ENCODE measurements around the gene RASGRP4.
A peak's percentile ranks its signal among the peaks of the same experiment; 100 is the strongest.
"Not testable (repeated sequence)": the region's sequence is repeated elsewhere in the genome, so short reads cannot be mapped to it uniquely, and the experiment has no call there.

RASGRP4 gene

DNA sequence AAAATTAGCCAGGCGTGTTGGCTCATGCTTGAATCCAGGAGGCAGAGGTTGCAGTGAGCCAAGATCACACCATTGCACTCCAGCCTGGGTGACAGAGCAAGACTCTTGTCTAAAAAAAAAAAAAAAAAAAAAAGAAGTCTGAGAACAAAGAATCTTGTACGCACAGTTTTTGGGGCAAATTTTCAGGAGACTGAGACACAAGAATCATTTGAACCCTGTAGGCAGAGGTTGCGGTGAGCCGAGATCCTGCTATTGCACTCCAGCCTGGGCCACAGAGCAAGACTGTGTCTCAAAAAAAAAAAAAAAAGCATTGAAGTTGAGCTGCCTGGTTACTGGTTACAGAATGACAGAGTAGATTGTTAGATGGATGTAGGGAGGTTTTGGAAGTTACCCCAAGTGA, 46.7 kb upstream of the RASGRP4 start:
- H3K14ac ChIP-seq (ENCODE audit: low read length); H4K8ac ChIP-seq (ENCODE audit: low read depth, low read length); H3K18ac ChIP-seq (ENCODE audit: low read length); H3K79me1 ChIP-seq (ENCODE audit: low read depth, low read length); H3K23ac ChIP-seq (ENCODE audit: low read depth, low read length, poor library complexity); H3K36me3 ChIP-seq (replicated peaks in 1 of 2; ENCODE audit: control insufficient read depth in 2 of 2, insufficient read depth in 2 of 2, low read length in 2 of 2); H3K4ac ChIP-seq (ENCODE audit: low read length); H3K4me1 ChIP-seq (ENCODE audit: control insufficient read depth in 2 of 2, insufficient read depth in 1 of 2, low read depth in 1 of 2, low read length in 2 of 2); H2BK15ac ChIP-seq (ENCODE audit: low read length); H3K4me3 ChIP-seq (ENCODE audit: low read length in 2 of 2); H4K91ac ChIP-seq (ENCODE audit: low read depth, low read length, poor library complexity); DNase-seq (ENCODE audit: low spot score); H2AFZ ChIP-seq (ENCODE audit: low read length); H2BK120ac ChIP-seq (ENCODE audit: low read depth, low read length); H3K9me3 ChIP-seq (replicated peaks in 1 of 2; ENCODE audit: control insufficient read depth in 2 of 2, insufficient read depth in 1 of 2, low read depth in 1 of 2, low read length in 2 of 2); H3K27ac ChIP-seq (replicated peaks; ENCODE audit: low read length); H2BK5ac ChIP-seq (ENCODE audit: low read length); H3K4me2 ChIP-seq (ENCODE audit: insufficient read depth, low read length, poor library complexity, severe bottlenecking); H3K27me3 ChIP-seq (ENCODE audit: control insufficient read depth in 3 of 3, insufficient read depth in 3 of 3, low read depth in 1 of 3, low read length in 3 of 3); H2BK12ac ChIP-seq (ENCODE audit: low read length); H3K9ac ChIP-seq (ENCODE audit: low read depth, low read length, poor library complexity): not testable (repeated sequence)
- H2AK5ac ChIP-seq (ENCODE audit: low read depth, low read length) = peak overlapping the region; percentile 81
- no CpG with 5 or more reads among the region's 4 CpGs for WGBS, 2 donors (ENCODE audit: extremely low coverage in 2 of 2, insufficient read length in 2 of 2, insufficient replicate concordance in 1 of 2)

DNA sequence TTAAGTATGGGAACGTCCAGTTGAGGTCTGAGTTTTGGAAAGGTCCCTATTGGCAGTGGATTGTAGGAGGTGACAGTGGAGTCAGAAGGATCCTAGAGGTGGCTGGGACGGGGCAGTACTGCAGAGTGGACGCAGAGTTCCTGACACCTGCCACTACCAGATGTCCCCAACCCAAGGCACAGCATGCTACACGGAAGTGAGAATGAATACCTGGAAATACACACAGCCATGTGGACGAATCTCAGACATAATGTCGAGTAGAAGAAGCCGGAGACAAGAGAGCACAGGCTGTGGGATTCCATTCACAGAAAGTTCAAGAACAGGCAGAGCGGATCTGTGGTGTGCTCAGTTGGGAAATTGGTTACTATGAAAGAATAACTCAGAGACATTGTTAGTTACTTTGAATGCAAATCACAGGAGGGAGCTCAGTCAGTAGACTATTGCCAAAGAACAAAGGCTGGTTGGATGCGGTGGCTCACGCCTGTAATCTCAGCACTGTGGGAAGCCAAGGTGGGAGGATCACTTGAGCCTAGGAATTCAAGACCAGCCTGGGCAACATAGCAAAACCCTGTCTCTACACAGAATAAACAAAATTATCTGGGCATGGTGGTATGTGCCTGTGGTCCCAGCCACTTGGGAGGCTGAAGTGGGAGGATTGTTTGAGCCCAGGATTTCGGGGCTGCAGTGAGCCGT, 44.9 kb upstream of the RASGRP4 start:
- H3K36me3 ChIP-seq (replicated peaks in 1 of 2; ENCODE audit: control insufficient read depth in 2 of 2, insufficient read depth in 2 of 2, low read length in 2 of 2) = no peaks in the 10 kb centered on the region
- no peak overlapping the region for H2AFZ ChIP-seq (ENCODE audit: low read length)
- H3K9ac ChIP-seq (ENCODE audit: low read depth, low read length, poor library complexity) = no peak overlapping the region
- no peak overlapping the region for H2BK5ac ChIP-seq (ENCODE audit: low read length)
- no peak overlapping the region for H3K27ac ChIP-seq (replicated peaks; ENCODE audit: low read length)
- H4K91ac ChIP-seq (ENCODE audit: low read depth, low read length, poor library complexity) = no peak overlapping the region
- no peak overlapping the region for H2BK120ac ChIP-seq (ENCODE audit: low read depth, low read length)
- no peaks in the 10 kb centered on the region for H3K9me3 ChIP-seq (replicated peaks in 1 of 2; ENCODE audit: control insufficient read depth in 2 of 2, insufficient read depth in 1 of 2, low read depth in 1 of 2, low read length in 2 of 2)
- no peak overlapping the region for H4K8ac ChIP-seq (ENCODE audit: low read depth, low read length)
- H3K4ac ChIP-seq (ENCODE audit: low read length) = no peak overlapping the region
- no peaks in the 10 kb centered on the region for H3K79me1 ChIP-seq (ENCODE audit: low read depth, low read length)
- H3K4me1 ChIP-seq (ENCODE audit: control insufficient read depth in 2 of 2, insufficient read depth in 1 of 2, low read depth in 1 of 2, low read length in 2 of 2) = no peaks in the 10 kb centered on the region
- H2BK12ac ChIP-seq (ENCODE audit: low read length) = no peak overlapping the region
- H3K23ac ChIP-seq (ENCODE audit: low read depth, low read length, poor library complexity) = no peak overlapping the region
- no peak overlapping the region for H3K4me3 ChIP-seq (ENCODE audit: low read length in 2 of 2)
- no peak overlapping the region for H3K4me2 ChIP-seq (ENCODE audit: insufficient read depth, low read length, poor library complexity, severe bottlenecking)
- no peak overlapping the region for H3K18ac ChIP-seq (ENCODE audit: low read length)
- no peak overlapping the region for H2AK5ac ChIP-seq (ENCODE audit: low read depth, low read length)
- WGBS, 2 donors (ENCODE audit: extremely low coverage in 2 of 2, insufficient read length in 2 of 2, insufficient replicate concordance in 1 of 2) = no CpG with 5 or more reads among the region's 12 CpGs
- H2BK15ac ChIP-seq (ENCODE audit: low read length) = no peak overlapping the region
- DNase-seq (ENCODE audit: low spot score) = no peak
- peak overlapping the region; percentile 38 for H3K14ac ChIP-seq (ENCODE audit: low read length)
- peaks cover 0 to 2% (median 0%) of the 10 kb centered on the region in 3 experiments for H3K27me3 ChIP-seq (ENCODE audit: control insufficient read depth in 3 of 3, insufficient read depth in 3 of 3, low read depth in 1 of 3, low read length in 3 of 3)

DNA sequence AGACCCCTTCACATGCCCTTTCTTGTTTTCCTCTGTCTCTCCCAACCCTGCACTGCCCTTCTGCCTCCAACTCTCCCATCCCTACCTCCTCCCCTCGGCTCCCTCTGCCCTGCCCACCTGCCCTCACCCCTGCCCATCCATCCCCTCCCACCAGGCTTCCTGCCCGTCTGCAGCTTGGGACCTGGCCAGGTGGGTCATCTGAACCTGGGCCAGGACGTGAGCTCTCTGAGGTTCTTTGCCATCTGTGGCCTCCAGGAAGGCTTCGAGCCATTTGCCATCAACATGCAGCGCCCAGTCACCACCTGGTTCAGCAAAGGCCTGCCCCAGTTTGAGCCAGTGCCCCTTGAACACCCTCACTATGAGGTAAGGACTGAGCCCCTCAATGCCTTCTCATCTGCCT, 43.1 kb upstream of the RASGRP4 start:
- Histone ChIP-seq H3K36me3 (replicated peaks in 1 of 2; ENCODE audit: control insufficient read depth in 2 of 2, insufficient read depth in 2 of 2, low read length in 2 of 2) (no peaks in the 10 kb centered on the region), H2AFZ (ENCODE audit: low read length) (no peak overlapping the region), H3K4me2 (ENCODE audit: insufficient read depth, low read length, poor library complexity, severe bottlenecking) (no peak overlapping the region), H3K9me3 (replicated peaks in 1 of 2; ENCODE audit: control insufficient read depth in 2 of 2, insufficient read depth in 1 of 2, low read depth in 1 of 2, low read length in 2 of 2) (no peaks in the 10 kb centered on the region), H4K91ac (ENCODE audit: low read depth, low read length, poor library complexity) (no peak overlapping the region), H3K9ac (ENCODE audit: low read depth, low read length, poor library complexity) (no peak overlapping the region), H3K4me3 (ENCODE audit: low read length in 2 of 2) (no peak overlapping the region), H3K27me3 (ENCODE audit: control insufficient read depth in 3 of 3, insufficient read depth in 3 of 3, low read depth in 1 of 3, low read length in 3 of 3) (peaks cover 0 to 2% (median 0%) of the 10 kb centered on the region in 3 experiments), H2BK15ac (ENCODE audit: low read length) (no peak overlapping the region), H2BK12ac (ENCODE audit: low read length) (no peak overlapping the region), H3K14ac (ENCODE audit: low read length) (no peak overlapping the region), H3K23ac (ENCODE audit: low read depth, low read length, poor library complexity) (no peak overlapping the region), H3K27ac (replicated peaks; ENCODE audit: low read length) (no peak overlapping the region), H4K8ac (ENCODE audit: low read depth, low read length) (no peak overlapping the region), H2BK5ac (ENCODE audit: low read length) (no peak overlapping the region), H3K4me1 (ENCODE audit: control insufficient read depth in 2 of 2, insufficient read depth in 1 of 2, low read depth in 1 of 2, low read length in 2 of 2) (no peaks in the 10 kb centered on the region), H3K79me1 (ENCODE audit: low read depth, low read length) (no peaks in the 10 kb centered on the region), H3K4ac (ENCODE audit: low read length) (no peak overlapping the region), H3K18ac (ENCODE audit: low read length) (no peak overlapping the region), H2AK5ac (ENCODE audit: low read depth, low read length) (no peak overlapping the region), H2BK120ac (ENCODE audit: low read depth, low read length) (no peak overlapping the region)
- DNase-seq (ENCODE audit: low spot score) = no peak
- no CpG with 5 or more reads among the region's 5 CpGs for WGBS, 2 donors (ENCODE audit: extremely low coverage in 2 of 2, insufficient read length in 2 of 2, insufficient replicate concordance in 1 of 2)

GRCh38 chr19:38467541-38468525, 41.8 kb upstream of the RASGRP4 start:
- Histone ChIP-seq H3K4me1 (ENCODE audit: control insufficient read depth in 2 of 2, insufficient read depth in 1 of 2, low read depth in 1 of 2, low read length in 2 of 2) (no peaks in the 10 kb centered on the region), H3K4me2 (ENCODE audit: insufficient read depth, low read length, poor library complexity, severe bottlenecking) (no peak overlapping the region), H2BK5ac (ENCODE audit: low read length) (no peak overlapping the region), H3K9me3 (replicated peaks in 1 of 2; ENCODE audit: control insufficient read depth in 2 of 2, insufficient read depth in 1 of 2, low read depth in 1 of 2, low read length in 2 of 2) (no peaks in the 10 kb centered on the region), H3K79me1 (ENCODE audit: low read depth, low read length) (no peaks in the 10 kb centered on the region), H4K8ac (ENCODE audit: low read depth, low read length) (no peak overlapping the region), H3K4me3 (ENCODE audit: low read length in 2 of 2) (no peak overlapping the region), H3K27me3 (ENCODE audit: control insufficient read depth in 3 of 3, insufficient read depth in 3 of 3, low read depth in 1 of 3, low read length in 3 of 3) (peaks cover 0 to 2% (median 0%) of the 10 kb centered on the region in 3 experiments), H2BK15ac (ENCODE audit: low read length) (no peak overlapping the region), H3K14ac (ENCODE audit: low read length) (no peak overlapping the region), H2BK120ac (ENCODE audit: low read depth, low read length) (no peak overlapping the region), H2AFZ (ENCODE audit: low read length) (no peak overlapping the region), H2AK5ac (ENCODE audit: low read depth, low read length) (no peak overlapping the region), H3K4ac (ENCODE audit: low read length) (no peak overlapping the region), H3K9ac (ENCODE audit: low read depth, low read length, poor library complexity) (no peak overlapping the region), H3K36me3 (replicated peaks in 1 of 2; ENCODE audit: control insufficient read depth in 2 of 2, insufficient read depth in 2 of 2, low read length in 2 of 2) (no peaks in the 10 kb centered on the region), H3K18ac (ENCODE audit: low read length) (no peak overlapping the region), H4K91ac (ENCODE audit: low read depth, low read length, poor library complexity) (no peak overlapping the region), H3K27ac (replicated peaks; ENCODE audit: low read length) (no peak overlapping the region), H2BK12ac (ENCODE audit: low read length) (no peak overlapping the region), H3K23ac (ENCODE audit: low read depth, low read length, poor library complexity) (no peak overlapping the region)
- DNase-seq (ENCODE audit: low spot score) = no peak
- 100% methylated on average over 1 of the region's 17 CpGs for WGBS, 2 donors (ENCODE audit: extremely low coverage in 2 of 2, insufficient read length in 2 of 2, insufficient replicate concordance in 1 of 2)

All from neuronal stem cell (in vitro differentiated cells).